Type B pancreatic cell (in vitro differentiated cells): Measurements from ENCODE around the gene BAZ2B. TPM values are rescaled to one million over a fixed set of nuclear protein-coding genes. Genes with fewer than 3 reads are reported as not detected.

Experiments used
- DNase-seq: peaks from one replicate; pipeline ENCODE4 v3.0.0; 2021; ENCODE audit warnings: mixed read lengths; ENCODE audit not compliant: unreplicated experiment; ENCODE audit errors: extremely low spot score
- H3K27ac Mint-ChIP-seq: 2 replicates; pipeline ENCODE4 v1.8.0; 2021; ENCODE audit warnings: mild to moderate bottlenecking, mixed read lengths
- H3K27me3 Mint-ChIP-seq: 2 replicates; pipeline ENCODE4 v1.8.0; 2021; ENCODE audit warnings: mixed read lengths
- H3K36me3 Mint-ChIP-seq: 2 replicates; pipeline ENCODE4 v1.8.0; 2021; ENCODE audit warnings: mixed read lengths
- H3K4me1 Mint-ChIP-seq: one replicate; pipeline ENCODE4 v1.8.0; 2021; ENCODE audit warnings: mixed read lengths; ENCODE audit not compliant: unreplicated experiment
- H3K4me3 Mint-ChIP-seq: 2 replicates; pipeline ENCODE4 v1.8.0; 2021; ENCODE audit warnings: mild to moderate bottlenecking, mixed read lengths
- H3K9me3 Mint-ChIP-seq: 2 replicates; pipeline ENCODE4 v1.8.0; 2021; ENCODE audit warnings: mixed read lengths
- CTCF ChIP-seq: fragments of 200-600 bp; sonication (generic); conservative IDR thresholded peaks from 2 replicates; pipeline ENCODE4 v1.5.0; 2021; ENCODE audit warnings: antibody characterized with exemption, mild to moderate bottlenecking
- total RNA-seq: library from RNA; stranded (reverse); gene quantifications from 2 replicates; pipeline ENCODE4 v1.2.1, GENCODE V29; 2021; ENCODE audit warnings: low replicate concordance

BAZ2B gene
- total RNA-seq, 1 donor from 2014 or later: 80.4 TPM

- no peak for TF ChIP-seq CTCF
- Mint-ChIP-seq H3K4me1 (peaks cover 10% of the 10 kb centered on the region), H3K36me3 (peaks cover 38% of the 10 kb centered on the region), H3K27me3 (no peaks in the 10 kb centered on the region), H3K4me3 (no peak overlapping the region), H3K9me3 (no peaks in the 10 kb centered on the region), H3K27ac (no peak overlapping the region)
- DNase-seq: no peak
These were observed 170.1 kb downstream of the BAZ2B start for GRCh38 chr2:159446201-159446600.

- Mint-ChIP-seq H3K36me3 (peaks cover 43% of the 10 kb centered on the region), H3K4me3 (no peak overlapping the region), H3K4me1 (peaks cover 9% of the 10 kb centered on the region), H3K9me3 (no peaks in the 10 kb centered on the region), H3K27ac (no peak overlapping the region), H3K27me3 (no peaks in the 10 kb centered on the region)
- no peak for DNase-seq
- TF ChIP-seq CTCF: no peak
These were observed 171.0 kb downstream of the BAZ2B start for GRCh38 chr2:159445307-159445706.

GRCh38 chr2:159444754-159445153 lies 171.6 kb downstream of the BAZ2B start:
- Mint-ChIP-seq H3K36me3 (peaks cover 44% of the 10 kb centered on the region), H3K4me3 (no peak overlapping the region), H3K4me1 (peaks cover 4% of the 10 kb centered on the region), H3K9me3 (no peaks in the 10 kb centered on the region), H3K27ac (no peak overlapping the region), H3K27me3 (no peaks in the 10 kb centered on the region)
- no peak for TF ChIP-seq CTCF
- no peak for DNase-seq

GRCh38 chr2:159442159-159442852 lies 174.0 kb downstream of the BAZ2B start:
- Mint-ChIP-seq H3K36me3 (peaks cover 58% of the 10 kb centered on the region), H3K4me3 (no peak overlapping the region)

GRCh38 chr2:159441182-159441581 lies 175.2 kb downstream of the BAZ2B start:
- no peak for TF ChIP-seq CTCF

More at GRCh38 chr2:159442159-159442852, 174.0 kb downstream of the BAZ2B start:
- Mint-ChIP-seq H3K9me3 (no peaks in the 10 kb centered on the region), H3K27ac (no peak overlapping the region), H3K4me1 (no peaks in the 10 kb centered on the region), H3K27me3 (no peaks in the 10 kb centered on the region)
- TF ChIP-seq CTCF: no peak
- DNase-seq: no peak

More at GRCh38 chr2:159441182-159441581, 175.2 kb downstream of the BAZ2B start:
- Mint-ChIP-seq H3K27ac (no peak overlapping the region), H3K4me3 (no peak overlapping the region), H3K27me3 (no peaks in the 10 kb centered on the region), H3K36me3 (peaks cover 53% of the 10 kb centered on the region), H3K4me1 (no peaks in the 10 kb centered on the region), H3K9me3 (no peaks in the 10 kb centered on the region)
- no peak for DNase-seq
